GM06990 (cell line): ENCODE data around the gene UPK2.
"Not testable (repeated sequence)": the region's sequence is repeated elsewhere in the genome, so short reads cannot be mapped to it uniquely, and the experiment has no call there.

Experiments used
- DNase-seq: peaks from one replicate; pipeline ENCODE4 v3.0.0-alpha.2; 2011; ENCODE audit not compliant: insufficient read length; ENCODE audit errors: extremely low read depth
- H3K27me3 ChIP-seq: replicated peaks from 2 replicates; pipeline ENCODE4 v1.6.0; 2011; ENCODE audit warnings: low read length; ENCODE audit not compliant: control insufficient read depth, insufficient read depth
- H3K36me3 ChIP-seq: 2 replicates; pipeline ENCODE4 v1.5.1; 2011; ENCODE audit warnings: low read length; ENCODE audit not compliant: control insufficient read depth, insufficient read depth
- H3K4me3 ChIP-seq: replicated peaks from 2 replicates; pipeline ENCODE4 v1.5.1; 2011; ENCODE audit warnings: low read depth, mild to moderate bottlenecking, control low read depth, low read length
- TF ChIP-seq, protein P1 (sequence below): IDR thresholded peaks from 2 replicates; pipeline ENCODE4 v1.5.1; 2011; ENCODE audit warnings: low read length, control low read depth, mild to moderate bottlenecking, inconsistent platforms; ENCODE audit not compliant: insufficient read depth, poor library complexity, severe bottlenecking

The UPK2 gene

DNA sequence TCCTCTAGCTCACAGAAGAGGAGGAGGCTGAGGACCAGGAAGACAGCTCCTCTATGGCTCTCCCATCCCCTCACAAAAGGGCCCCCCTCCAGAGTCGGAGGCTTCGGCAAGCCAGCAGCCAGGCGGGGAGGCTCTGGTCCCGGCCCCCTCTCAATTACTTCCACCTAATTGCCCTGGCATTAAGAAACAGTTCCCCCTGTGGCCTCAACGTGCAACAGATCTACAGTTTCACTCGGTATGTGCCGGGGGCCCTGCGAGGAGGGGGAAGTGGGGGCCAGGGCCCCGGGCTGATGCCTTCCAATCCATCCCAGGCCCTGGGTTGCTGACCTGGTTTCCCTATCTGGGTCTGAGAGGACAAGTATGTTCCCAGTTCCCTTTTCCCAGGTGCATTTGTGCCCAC is 23.3 kb downstream of the UPK2 start:
- TF ChIP-seq, protein P1, sequence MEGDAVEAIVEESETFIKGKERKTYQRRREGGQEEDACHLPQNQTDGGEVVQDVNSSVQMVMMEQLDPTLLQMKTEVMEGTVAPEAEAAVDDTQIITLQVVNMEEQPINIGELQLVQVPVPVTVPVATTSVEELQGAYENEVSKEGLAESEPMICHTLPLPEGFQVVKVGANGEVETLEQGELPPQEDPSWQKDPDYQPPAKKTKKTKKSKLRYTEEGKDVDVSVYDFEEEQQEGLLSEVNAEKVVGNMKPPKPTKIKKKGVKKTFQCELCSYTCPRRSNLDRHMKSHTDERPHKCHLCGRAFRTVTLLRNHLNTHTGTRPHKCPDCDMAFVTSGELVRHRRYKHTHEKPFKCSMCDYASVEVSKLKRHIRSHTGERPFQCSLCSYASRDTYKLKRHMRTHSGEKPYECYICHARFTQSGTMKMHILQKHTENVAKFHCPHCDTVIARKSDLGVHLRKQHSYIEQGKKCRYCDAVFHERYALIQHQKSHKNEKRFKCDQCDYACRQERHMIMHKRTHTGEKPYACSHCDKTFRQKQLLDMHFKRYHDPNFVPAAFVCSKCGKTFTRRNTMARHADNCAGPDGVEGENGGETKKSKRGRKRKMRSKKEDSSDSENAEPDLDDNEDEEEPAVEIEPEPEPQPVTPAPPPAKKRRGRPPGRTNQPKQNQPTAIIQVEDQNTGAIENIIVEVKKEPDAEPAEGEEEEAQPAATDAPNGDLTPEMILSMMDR, result no peak
- Histone ChIP-seq H3K27me3 (no peaks in the 10 kb centered on the region; the same call in none of the 2 replicates), H3K36me3 (no peaks in the 10 kb centered on the region), H3K4me3 (no peak overlapping the region)
- DNase-seq, result no peak

DNA sequence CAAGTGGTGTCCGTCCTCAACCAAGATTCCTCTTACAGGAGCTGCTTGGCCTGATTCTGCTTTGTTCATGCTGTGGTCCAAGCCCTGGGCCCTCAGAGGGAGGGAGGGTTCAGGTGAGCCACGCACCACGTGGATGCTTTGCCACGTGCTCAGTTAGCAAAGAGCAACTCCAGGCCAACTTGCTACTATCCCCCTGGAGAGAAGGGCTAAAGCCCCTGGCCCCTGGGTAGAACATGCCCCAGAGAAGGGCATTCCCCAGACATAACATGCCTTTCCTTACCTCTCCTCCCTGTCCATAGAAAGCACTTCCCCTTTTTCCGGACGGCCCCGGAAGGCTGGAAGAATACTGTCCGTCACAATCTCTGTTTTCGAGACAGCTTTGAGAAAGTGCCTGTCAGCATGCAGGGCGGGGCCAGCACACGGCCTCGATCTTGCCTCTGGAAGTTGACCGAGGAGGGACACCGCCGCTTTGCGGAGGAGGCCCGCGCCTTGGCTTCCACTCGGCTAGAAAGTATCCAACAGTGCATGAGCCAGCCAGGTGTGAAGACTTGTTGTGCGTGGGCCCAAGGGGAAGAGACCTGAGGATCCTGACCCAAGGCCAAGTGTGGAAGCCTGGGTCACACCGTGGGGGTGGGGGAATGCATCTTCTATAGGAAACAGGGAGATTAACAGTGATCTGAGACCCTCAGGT is 24.2 kb downstream of the UPK2 start:
- TF ChIP-seq, protein P1, result no peak
- Histone ChIP-seq H3K4me3 (no peak overlapping the region), H3K36me3 (no peaks in the 10 kb centered on the region), H3K27me3 (no peaks in the 10 kb centered on the region; the same call in none of the 2 replicates)
- DNase-seq, result no peak

DNA sequence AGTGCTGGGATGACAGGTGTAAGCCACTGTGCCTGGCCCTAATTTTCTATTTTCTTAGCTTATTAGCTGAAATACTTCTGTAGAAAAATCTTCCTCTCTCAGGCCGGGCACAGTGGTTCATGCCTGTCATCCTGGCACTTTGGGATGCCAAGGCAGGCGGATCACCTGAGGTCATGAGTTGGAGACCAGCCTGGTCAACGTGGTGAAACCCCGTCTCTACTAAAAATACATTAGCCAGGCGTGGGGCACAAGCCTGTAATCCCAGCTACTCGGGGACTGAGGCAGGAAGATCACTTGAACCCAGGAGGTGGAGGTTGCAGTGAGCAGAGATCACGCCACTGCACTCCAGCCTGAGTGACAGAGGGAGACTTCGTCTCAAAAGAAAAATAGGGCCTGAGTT is 28.2 kb downstream of the UPK2 start:
- DNase-seq, H3K27me3 ChIP-seq, H3K4me3 ChIP-seq, H3K36me3 ChIP-seq: not testable (repeated sequence)

DNA sequence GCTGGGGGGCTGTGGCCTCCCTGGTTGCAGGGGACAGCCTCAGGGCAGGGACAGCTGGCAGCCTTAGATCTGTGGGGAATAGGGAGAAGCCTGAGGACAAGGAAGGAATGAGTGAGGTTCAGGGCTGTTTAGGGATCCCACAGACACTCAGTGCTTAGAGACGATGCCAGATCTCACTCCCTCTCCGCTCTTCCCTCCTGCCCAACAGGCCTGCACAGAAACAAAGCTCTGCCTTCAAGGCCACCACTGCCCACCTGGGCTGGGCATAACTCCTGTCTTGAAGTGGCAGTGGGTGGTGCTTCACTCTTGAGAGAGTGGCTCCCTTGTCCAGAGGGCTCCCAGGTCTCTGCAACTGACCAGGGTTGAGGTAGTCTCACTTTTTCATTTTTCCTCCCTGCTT is 28.7 kb downstream of the UPK2 start:
- no peak overlapping the region for H3K4me3 ChIP-seq
- TF ChIP-seq, protein P1, result no peak
- no peaks in the 10 kb centered on the region; the same call in 1 of the 2 replicates for H3K27me3 ChIP-seq
- H3K36me3 ChIP-seq, result no peaks in the 10 kb centered on the region
- no peak for DNase-seq

DNA sequence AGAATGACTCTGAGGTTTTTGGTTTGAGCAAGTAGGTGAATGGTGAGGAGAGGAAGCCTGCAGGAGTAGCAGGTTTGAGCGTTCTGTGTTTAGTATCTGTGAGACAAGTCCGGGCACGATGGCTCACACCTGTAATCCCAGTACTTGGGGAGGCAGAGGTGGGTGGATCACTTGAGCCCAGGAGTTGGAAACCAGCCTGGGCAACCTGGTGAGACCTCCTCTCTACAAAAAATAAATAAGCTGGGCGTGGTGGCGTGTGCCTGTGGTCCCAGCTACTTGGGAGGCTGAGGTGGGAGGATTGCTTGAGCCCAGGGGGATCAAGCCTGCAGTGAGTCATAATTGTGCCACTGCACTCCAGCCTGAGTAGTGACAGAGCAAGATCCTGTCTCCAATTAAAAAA is 32.2 kb downstream of the UPK2 start:
- Histone ChIP-seq H3K36me3 (no peaks in the 10 kb centered on the region), H3K27me3 (no peaks in the 10 kb centered on the region), H3K4me3 (no peak overlapping the region)
- TF ChIP-seq, protein P1, result no peak
- no peak for DNase-seq

DNA sequence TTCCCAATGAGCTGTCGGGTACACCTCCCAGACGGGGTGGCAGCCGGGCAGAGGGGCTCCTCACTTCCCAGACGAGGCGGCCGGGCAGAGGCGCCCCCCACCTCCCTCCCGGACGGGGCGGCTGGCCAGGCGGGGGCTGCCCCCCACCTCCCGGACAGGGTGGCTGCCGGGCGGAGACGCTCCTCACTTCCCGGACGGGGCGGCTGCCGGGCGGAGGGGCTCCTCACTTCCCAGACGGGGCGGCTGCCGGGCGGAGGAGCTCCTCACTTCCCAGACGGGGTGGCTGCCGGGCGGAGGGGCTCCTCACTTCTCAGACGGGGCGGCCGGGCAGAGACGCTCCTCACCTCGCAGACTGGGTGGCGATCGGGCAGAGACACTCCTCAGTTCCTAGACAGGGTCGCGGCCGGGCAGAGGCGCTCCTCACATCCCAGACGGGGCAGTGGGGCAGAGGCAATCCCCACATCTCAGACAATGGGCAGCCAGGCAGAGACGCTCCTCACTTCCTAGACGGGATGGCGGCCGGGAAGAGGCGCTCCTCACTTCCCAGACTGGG is 35.5 kb downstream of the UPK2 start:
- DNase-seq, H3K27me3 ChIP-seq, H3K36me3 ChIP-seq, H3K4me3 ChIP-seq: not testable (repeated sequence)
